Mesendoderm (in vitro differentiated cells): Measurements from ENCODE around the gene SMURF2. TPM values are rescaled to one million over a fixed set of nuclear protein-coding genes. Genes with fewer than 3 reads are reported as not detected.

ENCODE experiments used
- DNase-seq: peaks from one replicate; pipeline ENCODE4 v3.0.0; 2013
- H2AK5ac ChIP-seq: 2 replicates; pipeline ENCODE4 v1.6.1; 2013; ENCODE audit warnings: low read length, inconsistent platforms
- H2BK120ac ChIP-seq: 2 replicates; pipeline ENCODE4 v1.6.1; 2013; ENCODE audit warnings: low read depth, mild to moderate bottlenecking, low read length, moderate library complexity, mixed read lengths
- H2BK15ac ChIP-seq: replicated peaks from 2 replicates; pipeline ENCODE4 v1.6.1; 2013; ENCODE audit warnings: low read depth, mild to moderate bottlenecking, moderate library complexity
- H2BK5ac ChIP-seq: 2 replicates; pipeline ENCODE4 v1.6.1; 2013; ENCODE audit warnings: low read length, inconsistent platforms
- H3K18ac ChIP-seq: 2 replicates; pipeline ENCODE4 v1.6.1; 2013; ENCODE audit warnings: mild to moderate bottlenecking, low read length, mixed read lengths
- H3K23ac ChIP-seq: one replicate; pipeline ENCODE4 v1.6.1; 2013; ENCODE audit warnings: low read length
- H3K27ac ChIP-seq: 2 replicates; pipeline ENCODE4 v1.5.1; 2013; ENCODE audit warnings: low read depth, mild to moderate bottlenecking, inconsistent platforms, low read length, moderate library complexity
- H3K27me3 ChIP-seq: 2 replicates; pipeline ENCODE4 v1.6.1; 2013; ENCODE audit warnings: low read length, control low read depth, mild to moderate bottlenecking, inconsistent platforms; ENCODE audit not compliant: insufficient read depth, poor library complexity
- H3K36me3 ChIP-seq: 2 replicates; pipeline ENCODE4 v1.6.1; 2013; ENCODE audit warnings: low read length, inconsistent platforms; ENCODE audit not compliant: control insufficient read depth, insufficient read depth
- H3K4ac ChIP-seq: one replicate; pipeline ENCODE4 v1.6.1; 2013; ENCODE audit warnings: low read depth, mild to moderate bottlenecking, low read length, moderate library complexity
- H3K4me1 ChIP-seq: 2 replicates; pipeline ENCODE4 v1.6.1; 2013; ENCODE audit warnings: low read depth, low read length, inconsistent platforms; ENCODE audit not compliant: control insufficient read depth
- H3K4me2 ChIP-seq: 2 replicates; pipeline ENCODE4 v1.6.1; 2013; ENCODE audit warnings: low read length
- H3K4me3 ChIP-seq: 2 replicates; pipeline ENCODE4 v1.5.1; 2013; ENCODE audit warnings: mild to moderate bottlenecking, low read length
- H3K56ac ChIP-seq: one replicate; pipeline ENCODE4 v1.6.1; 2013; ENCODE audit warnings: low read length
- H3K79me1 ChIP-seq: 2 replicates; pipeline ENCODE4 v1.6.1; 2013; ENCODE audit warnings: low read length, inconsistent platforms
- H3K79me2 ChIP-seq: 2 replicates; pipeline ENCODE4 v1.6.1; 2013; ENCODE audit warnings: mild to moderate bottlenecking, low read length; ENCODE audit not compliant: control insufficient read depth, insufficient read depth
- H3K9ac ChIP-seq: 2 replicates; pipeline ENCODE4 v1.6.1; 2013; ENCODE audit warnings: low read length, inconsistent platforms
- H4K5ac ChIP-seq: one replicate; pipeline ENCODE4 v1.6.1; 2013; ENCODE audit warnings: low read length
- H4K8ac ChIP-seq: one replicate; pipeline ENCODE4 v1.6.1; 2013; ENCODE audit warnings: low read depth, mild to moderate bottlenecking, control low read depth, low read length, moderate library complexity
- WGBS: extraction: QIAGEN DNeasy Blood & Tissue Kit; methylation state at CpG from one replicate; pipeline ENCODE4 v1.1.7; 2013; ENCODE audit warnings: low lambda C conversion rate, missing lambda C conversion rate; ENCODE audit not compliant: insufficient coverage; ENCODE audit errors: extremely low coverage; 5-methylcytosine and 5-hydroxymethylcytosine counted together
- small RNA-seq: library from polyadenylated mRNA; stranded (forward); fragments of <200 nt; extraction: miRNeasy Mini kit (QIAGEN cat#:217004); gene quantifications from one replicate; pipeline ENCODE3, GENCODE V24; 2013; ENCODE audit not compliant: insufficient read depth

The SMURF2 gene

DNA sequence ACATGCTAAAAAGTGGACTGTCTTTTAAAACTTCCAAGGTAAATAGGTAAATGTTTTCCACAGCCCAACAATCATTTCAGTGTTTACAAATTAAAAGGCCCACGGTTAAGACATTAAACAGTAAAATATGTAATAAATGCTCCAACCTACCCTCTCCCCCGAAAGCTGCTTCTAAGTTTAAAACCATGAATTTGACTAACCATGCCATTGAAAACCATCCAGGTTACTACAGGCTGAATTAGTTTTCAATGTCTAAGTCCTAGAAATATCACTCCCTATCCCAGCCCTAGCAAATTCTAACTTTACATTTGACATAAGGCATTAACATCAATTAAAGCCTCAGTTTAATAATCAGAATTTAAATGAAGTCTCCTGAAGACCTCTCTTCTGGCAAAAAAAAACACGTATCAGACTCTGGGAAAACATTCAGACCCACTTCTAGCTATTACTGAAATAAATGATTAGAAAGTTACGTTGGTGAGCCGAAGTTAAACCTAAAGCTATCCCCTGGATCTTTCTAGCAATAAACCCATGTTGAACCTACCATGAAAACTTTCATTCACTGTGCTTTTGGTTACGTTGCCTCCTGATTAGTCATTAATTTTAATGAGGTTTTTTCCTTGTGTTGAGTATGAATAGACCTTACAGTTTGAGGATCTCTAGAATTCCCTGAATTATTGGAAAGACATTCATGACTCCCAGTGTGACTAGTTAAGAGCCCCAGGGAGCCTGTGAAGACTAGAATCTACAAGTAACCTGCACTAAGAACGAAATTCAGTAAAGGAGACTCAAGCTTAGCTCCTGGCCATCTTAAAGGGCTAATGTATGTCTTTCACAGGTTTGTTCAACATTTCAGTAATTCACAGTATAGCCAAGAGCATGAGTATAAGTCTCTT is 163.6 kb downstream of the SMURF2 start:
- no CpG with 5 or more reads among the region's 7 CpGs for WGBS
- H4K5ac ChIP-seq, result no peak overlapping the region
- H3K18ac ChIP-seq, result no peak overlapping the region
- H3K79me1 ChIP-seq, result peaks cover 17% of the 10 kb centered on the region
- H3K79me2 ChIP-seq, result peaks cover 38% of the 10 kb centered on the region
- H3K4me3 ChIP-seq, result no peak overlapping the region
- H3K9ac ChIP-seq, result peak overlapping the region; percentile 6
- H2BK15ac ChIP-seq, result no peak overlapping the region
- no peak overlapping the region for H2AK5ac ChIP-seq
- no peak overlapping the region for H3K56ac ChIP-seq
- peaks cover 27% of the 10 kb centered on the region for H3K36me3 ChIP-seq
- no peak overlapping the region for H2BK120ac ChIP-seq
- no peak overlapping the region for H3K23ac ChIP-seq
- no peak overlapping the region for H2BK5ac ChIP-seq
- DNase-seq, result no peak
- no peak overlapping the region for H3K27ac ChIP-seq
- no peaks in the 10 kb centered on the region for H3K4me1 ChIP-seq
- no peaks in the 10 kb centered on the region for H3K27me3 ChIP-seq
- H3K4ac ChIP-seq, result no peak overlapping the region
- no peak overlapping the region for H3K4me2 ChIP-seq
- H4K8ac ChIP-seq, result no peak overlapping the region

DNA sequence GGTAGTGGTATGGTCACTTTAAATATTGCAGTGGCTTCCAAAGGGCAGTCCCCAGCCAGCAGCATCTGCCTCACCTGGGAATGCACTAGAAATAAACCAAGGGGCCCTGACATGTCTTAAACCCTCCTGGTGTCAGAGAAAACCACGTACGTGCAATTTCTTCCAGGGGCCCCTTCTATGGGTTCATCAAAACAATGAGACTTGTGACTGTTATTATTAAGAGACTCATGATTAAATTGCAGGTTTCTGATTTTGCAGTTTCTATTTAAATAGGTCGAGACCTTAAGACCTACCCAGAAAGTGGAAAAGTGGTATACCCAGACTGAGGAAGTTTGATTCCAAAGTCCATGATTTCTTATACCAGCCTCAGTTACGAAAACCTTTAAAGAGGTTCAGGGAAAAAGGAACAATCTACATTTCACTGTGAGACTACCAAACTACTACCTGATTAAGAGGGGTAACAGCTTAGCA is 164.5 kb downstream of the SMURF2 start:
- Histone ChIP-seq H3K18ac (no peak overlapping the region), H3K4me3 (no peak overlapping the region), H2BK15ac (no peak overlapping the region), H3K79me2 (peaks cover 29% of the 10 kb centered on the region), H3K9ac (peak overlapping the region; percentile 50), H2BK5ac (no peak overlapping the region), H4K5ac (no peak overlapping the region), H3K4ac (no peak overlapping the region), H4K8ac (no peak overlapping the region), H3K4me1 (no peaks in the 10 kb centered on the region), H3K27ac (peak overlapping the region; percentile 69), H3K79me1 (peaks cover 13% of the 10 kb centered on the region), H3K36me3 (peaks cover 21% of the 10 kb centered on the region), H3K27me3 (no peaks in the 10 kb centered on the region), H2BK120ac (no peak overlapping the region), H3K4me2 (no peak overlapping the region), H2AK5ac (no peak overlapping the region), H3K56ac (no peak overlapping the region), H3K23ac (no peak overlapping the region)
- DNase-seq, result no peak
- WGBS, result no CpG with 5 or more reads among the region's 4 CpGs

DNA sequence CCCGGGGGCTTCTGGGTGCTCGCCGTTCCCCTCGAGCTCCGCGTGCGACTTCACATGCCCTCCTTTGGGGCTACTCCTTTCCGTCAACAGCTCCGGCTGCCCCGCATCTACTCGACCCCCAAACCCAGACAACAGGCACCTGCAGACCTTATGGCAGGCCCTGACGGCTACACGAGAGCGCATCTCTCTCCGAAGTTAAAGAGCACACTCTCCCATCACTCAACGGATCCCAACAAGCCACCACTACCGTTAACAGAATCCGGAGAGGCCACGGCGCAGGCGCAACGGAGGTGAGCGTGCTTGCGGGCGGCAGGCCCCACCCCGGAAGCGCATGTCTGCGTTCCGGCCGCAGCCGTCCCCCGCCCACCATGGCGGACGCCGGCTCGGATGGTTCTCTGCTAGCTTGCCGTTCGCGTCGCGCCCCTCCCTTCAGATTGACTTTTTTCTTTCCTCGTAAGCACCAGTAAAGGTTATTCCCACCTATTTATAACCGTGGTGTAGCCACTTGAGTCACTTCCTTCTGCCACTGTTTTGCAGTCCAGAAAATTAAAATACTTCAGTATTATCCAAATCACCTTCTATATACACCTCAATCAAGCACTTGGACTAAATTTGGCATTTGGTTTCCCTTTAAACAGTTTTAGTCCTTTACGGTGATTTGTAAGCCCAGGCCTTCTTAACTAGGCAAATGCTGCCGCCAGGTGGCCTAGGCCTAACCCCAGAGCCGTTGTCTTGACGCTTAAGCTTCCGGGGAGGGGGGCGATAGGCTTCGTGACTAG is 165.1 kb downstream of the SMURF2 start, which contains the start of gene POLG2:
POLG2 (minus strand) TSS at position 269 of the 779 bp plus-strand sequence; CDS start at position 183, 86 bp downstream.
- Histone ChIP-seq H3K4me1 (no peaks in the 10 kb centered on the region), H3K27ac (peak within 1 kb of the TSS; percentile 74), H2AK5ac (no peak within 1 kb of the TSS), H3K4me3 (peak within 1 kb of the TSS; percentile 89), H3K23ac (peak within 1 kb of the TSS; percentile 83), H2BK120ac (no peak within 1 kb of the TSS), H3K79me2 (peaks cover 23% of the 10 kb centered on the region), H3K9ac (peak within 1 kb of the TSS; percentile 88), H3K36me3 (peaks cover 18% of the 10 kb centered on the region), H3K4me2 (peak within 1 kb of the TSS; percentile 73), H2BK15ac (no peak within 1 kb of the TSS), H3K27me3 (no peaks in the 10 kb centered on the region), H4K8ac (no peak within 1 kb of the TSS), H2BK5ac (no peak within 1 kb of the TSS), H3K4ac (no peak within 1 kb of the TSS), H3K79me1 (peaks cover 10% of the 10 kb centered on the region), H3K56ac (peak within 1 kb of the TSS; percentile 95), H4K5ac (no peak within 1 kb of the TSS), H3K18ac (no peak within 1 kb of the TSS)
- DNase-seq, result peak; percentile 97
- no CpG with 5 or more reads among the region's 50 CpGs for WGBS

DNA sequence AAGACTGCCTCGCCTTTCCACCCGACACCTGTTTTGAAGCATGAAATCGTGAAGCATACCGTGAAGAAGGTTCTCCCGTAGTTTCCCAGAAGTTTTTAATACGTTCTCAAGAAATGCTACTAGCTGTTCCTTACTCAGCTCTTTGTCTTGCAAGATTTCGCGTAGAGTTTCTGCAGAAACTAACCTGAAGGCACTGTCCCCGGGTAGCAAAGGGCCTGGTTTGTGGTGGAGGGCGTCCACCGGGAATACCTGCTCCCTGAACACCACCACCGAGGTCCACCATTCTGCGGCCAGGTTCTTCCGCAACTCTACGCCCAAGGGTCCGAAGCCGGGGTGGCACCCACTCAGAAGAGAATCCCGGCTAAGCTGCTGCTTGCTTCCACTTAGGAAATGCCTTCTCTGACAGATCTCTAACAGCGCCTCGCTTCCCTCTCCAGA is 165.7 kb downstream of the SMURF2 start:
- Histone ChIP-seq H3K23ac (no peak overlapping the region), H3K79me2 (peaks cover 19% of the 10 kb centered on the region), H2BK15ac (no peak overlapping the region), H3K4me1 (no peaks in the 10 kb centered on the region), H4K8ac (no peak overlapping the region), H3K4me2 (peak overlapping the region; percentile 60), H3K27ac (peak overlapping the region; percentile 74), H4K5ac (no peak overlapping the region), H3K79me1 (peaks cover 6% of the 10 kb centered on the region), H2AK5ac (no peak overlapping the region), H3K4me3 (peak overlapping the region; percentile 89), H3K18ac (no peak overlapping the region), H3K9ac (peak overlapping the region; percentile 88), H2BK120ac (no peak overlapping the region), H3K4ac (no peak overlapping the region), H3K36me3 (peaks cover 13% of the 10 kb centered on the region), H3K56ac (peak overlapping the region; percentile 95), H2BK5ac (no peak overlapping the region), H3K27me3 (no peaks in the 10 kb centered on the region)
- no peak for DNase-seq
- WGBS, result no CpG with 5 or more reads among the region's 20 CpGs

Small RNA genes lying within 50 kb of the gene (small RNA-seq; reads per million reads assigned to genes)
- gene AC009994.1, result not detected
